Keratinocyte (primary cell): ENCODE data around the gene KRIT1. TPM values are rescaled to one million over a fixed set of nuclear protein-coding genes. Genes with fewer than 3 reads are reported as not detected.

Source experiments
- DNase-seq: peaks from one replicate; pipeline ENCODE4 v3.0.0-alpha.2; 2011; ENCODE audit warnings: low read depth, missing footprints, low spot score
- FAIRE-seq: peaks from 2 replicates; lab custom pipeline; 2011; peaks lifted over from hg19 to GRCh38; lab: Jason Lieb, UNC
- H2AFZ ChIP-seq: 2 replicates; pipeline ENCODE4 v1.6.0; 2012; ENCODE audit warnings: low read length, control low read depth, inconsistent platforms; ENCODE audit not compliant: control insufficient read depth
- H3K27ac ChIP-seq: 2 replicates; pipeline ENCODE4 v1.5.1; 2011; ENCODE audit warnings: low read length; ENCODE audit not compliant: control insufficient read depth, insufficient read depth
- H3K27me3 ChIP-seq: 3 replicates; pipeline ENCODE4 v1.6.0; 2011; ENCODE audit warnings: low read length; ENCODE audit not compliant: control insufficient read depth, insufficient read depth; ENCODE audit errors: extremely low read depth
- H3K36me3 ChIP-seq, 2 experiments: 2 replicates in 1 of 2; 3 replicates in 1 of 2; pipeline ENCODE4 v1.5.1; 2011; ENCODE audit warnings: low read length in 2 of 2, mild to moderate bottlenecking in 1 of 2; ENCODE audit not compliant: control insufficient read depth in 2 of 2, insufficient read depth in 2 of 2; ENCODE audit errors: extremely low read depth in 1 of 2
- H3K4me1 ChIP-seq: 3 replicates; pipeline ENCODE4 v1.5.1; 2011; ENCODE audit warnings: low read length; ENCODE audit not compliant: control insufficient read depth, insufficient read depth; ENCODE audit errors: extremely low read depth
- H3K4me2 ChIP-seq: 3 replicates; pipeline ENCODE4 v1.6.0; 2011; ENCODE audit warnings: low read depth, low read length; ENCODE audit not compliant: control insufficient read depth, insufficient read depth; ENCODE audit errors: extremely low read depth
- H3K4me3 ChIP-seq, 3 experiments: fragments of 200-600 bp in 1 of 3; sonication (generic) in 1 of 3; 2 replicates in 2 of 3; 3 replicates in 1 of 3; pipeline ENCODE4 v1.5.1; 2011 to 2016; ENCODE audit warnings: low read length in 3 of 3, mild to moderate bottlenecking in 3 of 3, control low read depth in 2 of 3, inconsistent platforms in 1 of 3, low read depth in 1 of 3, mixed read lengths in 1 of 3, mixed run types in 1 of 3, moderate library complexity in 1 of 3; ENCODE audit not compliant: control insufficient read depth in 2 of 3, insufficient read depth in 2 of 3; ENCODE audit errors: extremely low read depth in 1 of 3
- H3K79me2 ChIP-seq: 2 replicates; pipeline ENCODE4 v1.6.0; 2012; ENCODE audit warnings: low read length; ENCODE audit not compliant: control insufficient read depth, insufficient read depth
- H3K9ac ChIP-seq: 3 replicates; pipeline ENCODE4 v1.6.0; 2011; ENCODE audit warnings: low read length; ENCODE audit not compliant: control insufficient read depth, insufficient read depth; ENCODE audit errors: extremely low read depth
- H3K9me1 ChIP-seq: 3 replicates; pipeline ENCODE4 v1.6.0; 2011; ENCODE audit warnings: low read length; ENCODE audit not compliant: control insufficient read depth, insufficient read depth; ENCODE audit errors: extremely low read depth
- H3K9me3 ChIP-seq: 2 replicates; pipeline ENCODE4 v1.5.1; 2012; ENCODE audit warnings: low read depth, low read length; ENCODE audit not compliant: control insufficient read depth
- H4K20me1 ChIP-seq: 3 replicates; pipeline ENCODE4 v1.6.0; 2011; ENCODE audit warnings: low read length; ENCODE audit not compliant: control insufficient read depth, insufficient read depth; ENCODE audit errors: extremely low read depth
- CTCF ChIP-seq, 3 experiments: IDR thresholded peaks in 1 of 3; conservative IDR thresholded peaks in 1 of 3; optimal IDR thresholded peaks in 1 of 3; 2 replicates in 2 of 3; 3 replicates in 1 of 3; pipeline versions ENCODE3 to v1.5.1; 2011; ENCODE audit warnings: low read length in 3 of 3, mild to moderate bottlenecking in 3 of 3, moderate library complexity in 2 of 3, control low read depth in 1 of 3, inconsistent platforms in 1 of 3; ENCODE audit not compliant: insufficient read depth in 2 of 3; ENCODE audit errors: extremely low read depth in 1 of 3
- EZH2 ChIP-seq: IDR thresholded peaks from one replicate; pipeline ENCODE4 v1.6.1; 2012; ENCODE audit warnings: inconsistent platforms, mild to moderate bottlenecking, low read length, moderate library complexity
- dilution Hi-C: fragments of 300-500 bp; cut with MboI; formaldehyde crosslinking; loops from one replicate; pipeline ENCODE4 v1.7.0; 2020; ENCODE audit warnings: low sequenced_read_pairs; ENCODE audit not compliant: extremely low pct_ligation_motif_present
- polyA plus RNA-seq, 5 experiments: library from polyadenylated mRNA; depleted of rRNA in 3 of 5; stranded (reverse) in 3 of 5; stranded (forward) in 1 of 5; unstranded in 1 of 5; fragments of >200 nt; gene quantifications; 1 replicate in 1 of 5; 2 replicates in 3 of 5; 3 replicates in 1 of 5; pipeline versions ENCODE4 v1.2.1 to v1.2.3, GENCODE V29; 2011 to 2012; ENCODE audit warnings: missing spikeins in 2 of 5, low read depth in 1 of 5, low replicate concordance in 1 of 5

Gene KRIT1
- polyA plus RNA-seq, 1 donor (not counting 4 experiments of a cell fraction or from before 2014, with no cell fraction given): 39.5 TPM

GRCh38 chr7:92242972-92243371, 2.7 kb downstream of the KRIT1 start:
- peaks cover 20% of the 10 kb centered on the region for H3K4me1 ChIP-seq
- H3K27me3 ChIP-seq: no peaks in the 10 kb centered on the region
- no peaks in the 10 kb centered on the region for H3K9me1 ChIP-seq
- no peak for TF ChIP-seq EZH2
- peaks cover 49% of the 10 kb centered on the region for H3K79me2 ChIP-seq
- no peak overlapping the region for H2AFZ ChIP-seq
- H3K27ac ChIP-seq: no peak overlapping the region
- no peak overlapping the region for H3K4me2 ChIP-seq
- no peak overlapping the region for H3K4me3 ChIP-seq
- H3K9me3 ChIP-seq: no peaks in the 10 kb centered on the region
- no peak overlapping the region for H3K9ac ChIP-seq
- no peak for FAIRE-seq
- H3K36me3 ChIP-seq: peaks cover 0 to 12% of the 10 kb centered on the region in 2 experiments
- H4K20me1 ChIP-seq: no peaks in the 10 kb centered on the region
- dilution Hi-C loops: no loop called here
- no peak for DNase-seq

GRCh38 chr7:92230547-92230946, 15.2 kb downstream of the KRIT1 start:
- Histone ChIP-seq H3K27ac (no peak overlapping the region), H3K27me3 (no peaks in the 10 kb centered on the region), H3K4me3 (no peak overlapping the region), H2AFZ (no peak overlapping the region), H3K4me1 (no peaks in the 10 kb centered on the region), H3K79me2 (no peaks in the 10 kb centered on the region), H3K9ac (no peak overlapping the region), H4K20me1 (no peaks in the 10 kb centered on the region), H3K4me2 (no peak overlapping the region), H3K9me1 (no peaks in the 10 kb centered on the region), H3K36me3 (peaks cover 11 to 16% of the 10 kb centered on the region in 2 experiments), H3K9me3 (no peaks in the 10 kb centered on the region)
- dilution Hi-C loops: no loop called here
- TF ChIP-seq CTCF (optimal IDR thresholded peaks at IDR 0.05 in 1 of 3, IDR thresholded peaks at IDR 0.05 in 1 of 3, conservative IDR thresholded peaks at IDR 0.05 in 1 of 3; ENCODE audit: extremely low read depth in 1 of 3, insufficient read depth in 2 of 3, low read length in 3 of 3) (no peak), EZH2 (no peak)
- FAIRE-seq (no peak), DNase-seq (no peak)

- H3K4me2 ChIP-seq: no peak overlapping the region
- H3K9ac ChIP-seq: no peak overlapping the region
- no peak overlapping the region for H3K4me3 ChIP-seq
- no peaks in the 10 kb centered on the region for H3K9me1 ChIP-seq
- H3K27me3 ChIP-seq: no peaks in the 10 kb centered on the region
- no peaks in the 10 kb centered on the region for H4K20me1 ChIP-seq
- DNase-seq (no peak), FAIRE-seq (no peak)
- no peak overlapping the region for H3K27ac ChIP-seq
- peaks cover 10 to 16% of the 10 kb centered on the region in 2 experiments for H3K36me3 ChIP-seq
- no peak for TF ChIP-seq CTCF (optimal IDR thresholded peaks at IDR 0.05 in 1 of 3, IDR thresholded peaks at IDR 0.05 in 1 of 3, conservative IDR thresholded peaks at IDR 0.05 in 1 of 3; ENCODE audit: extremely low read depth in 1 of 3, insufficient read depth in 2 of 3, low read length in 3 of 3)
- TF ChIP-seq EZH2: no peak
- H3K9me3 ChIP-seq: no peaks in the 10 kb centered on the region
- H3K79me2 ChIP-seq: no peaks in the 10 kb centered on the region
- H2AFZ ChIP-seq: no peak overlapping the region
- dilution Hi-C loops: no loop called here
- H3K4me1 ChIP-seq: no peaks in the 10 kb centered on the region
These were observed 17.0 kb downstream of the KRIT1 start for GRCh38 chr7:92228742-92229141.
